ENCODE results near the gene SMKR1.

SMKR1 gene

GRCh38 chr7:129559564-129559963 lies 57.2 kb downstream of the SMKR1 start:
- H3K9me2 ChIP-seq (replicated peaks; ENCODE audit: low read depth, low read length) = no peaks in the 10 kb centered on the region
- no peak overlapping the region for H3K4me2 ChIP-seq (ENCODE audit: low read depth, low read length, poor library complexity, severe bottlenecking)
- H3K9me3 ChIP-seq (ENCODE audit: insufficient read depth, low read depth, low read length) = no peaks in the 10 kb centered on the region
- H3F3A ChIP-seq (ENCODE audit: low read depth) = no peaks in the 10 kb centered on the region
- no peak overlapping the region for H2AFZ ChIP-seq (ENCODE audit: low read length)
- H3K27me3 ChIP-seq (ENCODE audit: insufficient read depth, low read length, poor library complexity, severe bottlenecking) = no peaks in the 10 kb centered on the region
- no peaks in the 10 kb centered on the region for H3K4me1 ChIP-seq (ENCODE audit: insufficient read depth, low read length, poor library complexity, severe bottlenecking)
- TF ChIP-seq CTCF (conservative IDR thresholded peaks at IDR 0.05; ENCODE audit: low read length) (no peak), EZH2phosphoT487 (IDR thresholded peaks at IDR 0.05; ENCODE audit: borderline replicate concordance) (no peak)
- no peaks in the 10 kb centered on the region for H3K36me3 ChIP-seq (ENCODE audit: insufficient read depth, low read length)
- H3K9ac ChIP-seq (ENCODE audit: low read depth, low read length, poor library complexity, severe bottlenecking) = no peak overlapping the region
- no peaks in the 10 kb centered on the region for H4K20me1 ChIP-seq (ENCODE audit: insufficient read depth, low read length, poor library complexity, severe bottlenecking)
- no peaks in the 10 kb centered on the region for H3K79me2 ChIP-seq (ENCODE audit: insufficient read depth, low read length)
- H3K4me3 ChIP-seq (ENCODE audit: low read length, poor library complexity, severe bottlenecking) = no peak overlapping the region

- no peaks in the 10 kb centered on the region for H3K36me3 ChIP-seq (ENCODE audit: insufficient read depth, low read length)
- H3K4me3 ChIP-seq (ENCODE audit: low read length, poor library complexity, severe bottlenecking) = no peak overlapping the region
- no peak overlapping the region for H3K4me2 ChIP-seq (ENCODE audit: low read depth, low read length, poor library complexity, severe bottlenecking)
- no peaks in the 10 kb centered on the region for H3K79me2 ChIP-seq (ENCODE audit: insufficient read depth, low read length)
- no peaks in the 10 kb centered on the region for H3F3A ChIP-seq (ENCODE audit: low read depth)
- TF ChIP-seq EZH2phosphoT487 (IDR thresholded peaks at IDR 0.05; ENCODE audit: borderline replicate concordance) (no peak), CTCF (conservative IDR thresholded peaks at IDR 0.05; ENCODE audit: low read length) (no peak)
- no peaks in the 10 kb centered on the region for H3K27me3 ChIP-seq (ENCODE audit: insufficient read depth, low read length, poor library complexity, severe bottlenecking)
- H2AFZ ChIP-seq (ENCODE audit: low read length) = no peak overlapping the region
- H3K9me2 ChIP-seq (replicated peaks; ENCODE audit: low read depth, low read length) = no peaks in the 10 kb centered on the region
- no peaks in the 10 kb centered on the region for H3K9me3 ChIP-seq (ENCODE audit: insufficient read depth, low read depth, low read length)
- no peak overlapping the region for H3K9ac ChIP-seq (ENCODE audit: low read depth, low read length, poor library complexity, severe bottlenecking)
- no peaks in the 10 kb centered on the region for H4K20me1 ChIP-seq (ENCODE audit: insufficient read depth, low read length, poor library complexity, severe bottlenecking)
- no peaks in the 10 kb centered on the region for H3K4me1 ChIP-seq (ENCODE audit: insufficient read depth, low read length, poor library complexity, severe bottlenecking)
These were observed 58.5 kb downstream of the SMKR1 start for GRCh38 chr7:129560831-129561230.

- Histone ChIP-seq H3F3A (ENCODE audit: low read depth) (no peaks in the 10 kb centered on the region), H4K20me1 (ENCODE audit: insufficient read depth, low read length, poor library complexity, severe bottlenecking) (no peaks in the 10 kb centered on the region), H2AFZ (ENCODE audit: low read length) (no peak overlapping the region), H3K9ac (ENCODE audit: low read depth, low read length, poor library complexity, severe bottlenecking) (no peak overlapping the region), H3K4me2 (ENCODE audit: low read depth, low read length, poor library complexity, severe bottlenecking) (no peak overlapping the region), H3K36me3 (ENCODE audit: insufficient read depth, low read length) (no peaks in the 10 kb centered on the region), H3K27me3 (ENCODE audit: insufficient read depth, low read length, poor library complexity, severe bottlenecking) (no peaks in the 10 kb centered on the region), H3K4me3 (ENCODE audit: low read length, poor library complexity, severe bottlenecking) (no peak overlapping the region), H3K4me1 (ENCODE audit: insufficient read depth, low read length, poor library complexity, severe bottlenecking) (no peaks in the 10 kb centered on the region), H3K9me3 (ENCODE audit: insufficient read depth, low read depth, low read length) (no peaks in the 10 kb centered on the region), H3K79me2 (ENCODE audit: insufficient read depth, low read length) (no peaks in the 10 kb centered on the region), H3K9me2 (replicated peaks; ENCODE audit: low read depth, low read length) (no peaks in the 10 kb centered on the region)
- TF ChIP-seq EZH2phosphoT487 (IDR thresholded peaks at IDR 0.05; ENCODE audit: borderline replicate concordance) (no peak), CTCF (conservative IDR thresholded peaks at IDR 0.05; ENCODE audit: low read length) (no peak)
These were observed 59.5 kb downstream of the SMKR1 start for GRCh38 chr7:129561677-129562359.

All from Loucy (cell line).